NCI-H510A (cell line): ENCODE data around the gene EFCAB9.
"Not testable (repeated sequence)": the region's sequence is repeated elsewhere in the genome, so short reads cannot be mapped to it uniquely, and the experiment has no call there.

Source experiments
- DNase-seq: peaks from one replicate; lab custom pipeline; 2025; lab: John Stamatoyannopoulos, UW

EFCAB9 gene

DNA sequence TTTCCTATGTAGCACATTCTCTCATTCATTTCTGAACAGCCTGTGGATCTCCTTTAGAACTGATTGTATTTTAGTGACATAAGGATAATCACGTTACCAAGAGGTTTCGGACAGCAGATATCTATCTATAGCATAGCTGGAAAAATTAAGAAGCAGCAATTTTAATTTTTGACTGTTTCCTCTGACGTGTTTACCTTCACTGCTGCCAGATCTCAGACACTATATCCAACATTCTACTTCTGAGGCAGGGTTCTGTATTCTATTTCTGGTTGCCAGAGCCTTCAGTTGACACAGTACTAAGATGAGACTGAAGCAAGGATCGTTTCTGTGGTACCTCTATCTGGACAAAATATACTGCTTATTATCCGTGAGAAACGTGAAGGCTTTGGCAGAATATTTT lies at the start of gene EFCAB9:
Gene EFCAB9 (plus strand): TSS at position 301 of the 400 bp plus-strand sequence. CDS start 1 bp downstream, at position 302.
- DNase-seq, result no peak

DNA sequence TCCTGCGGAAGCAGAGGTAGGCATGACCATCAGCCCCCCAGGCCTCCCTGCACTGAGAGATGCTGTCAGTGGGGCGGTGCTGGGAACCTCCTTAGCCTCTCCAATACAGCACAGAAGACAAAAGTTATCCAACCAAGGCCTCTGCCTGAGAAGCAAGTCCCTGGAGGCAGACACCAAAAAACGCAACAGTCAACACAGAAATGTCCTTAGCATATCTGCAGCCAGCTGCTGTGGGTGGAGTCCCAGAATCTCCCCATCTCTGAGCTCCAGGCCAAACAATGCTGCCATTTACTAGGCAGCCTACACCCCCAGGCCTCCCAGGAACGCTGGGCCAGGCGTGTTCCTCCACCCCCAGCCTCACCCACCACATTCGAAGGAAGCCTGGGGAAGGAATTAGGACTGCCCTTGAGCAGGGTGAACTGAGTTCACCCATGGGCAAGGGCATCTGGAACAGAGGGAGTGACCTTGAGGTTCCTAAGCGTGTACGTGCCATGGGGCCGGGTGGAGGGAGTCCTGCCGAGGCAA lies 49.6 kb upstream of the EFCAB9 start:
- no peak for DNase-seq

DNA sequence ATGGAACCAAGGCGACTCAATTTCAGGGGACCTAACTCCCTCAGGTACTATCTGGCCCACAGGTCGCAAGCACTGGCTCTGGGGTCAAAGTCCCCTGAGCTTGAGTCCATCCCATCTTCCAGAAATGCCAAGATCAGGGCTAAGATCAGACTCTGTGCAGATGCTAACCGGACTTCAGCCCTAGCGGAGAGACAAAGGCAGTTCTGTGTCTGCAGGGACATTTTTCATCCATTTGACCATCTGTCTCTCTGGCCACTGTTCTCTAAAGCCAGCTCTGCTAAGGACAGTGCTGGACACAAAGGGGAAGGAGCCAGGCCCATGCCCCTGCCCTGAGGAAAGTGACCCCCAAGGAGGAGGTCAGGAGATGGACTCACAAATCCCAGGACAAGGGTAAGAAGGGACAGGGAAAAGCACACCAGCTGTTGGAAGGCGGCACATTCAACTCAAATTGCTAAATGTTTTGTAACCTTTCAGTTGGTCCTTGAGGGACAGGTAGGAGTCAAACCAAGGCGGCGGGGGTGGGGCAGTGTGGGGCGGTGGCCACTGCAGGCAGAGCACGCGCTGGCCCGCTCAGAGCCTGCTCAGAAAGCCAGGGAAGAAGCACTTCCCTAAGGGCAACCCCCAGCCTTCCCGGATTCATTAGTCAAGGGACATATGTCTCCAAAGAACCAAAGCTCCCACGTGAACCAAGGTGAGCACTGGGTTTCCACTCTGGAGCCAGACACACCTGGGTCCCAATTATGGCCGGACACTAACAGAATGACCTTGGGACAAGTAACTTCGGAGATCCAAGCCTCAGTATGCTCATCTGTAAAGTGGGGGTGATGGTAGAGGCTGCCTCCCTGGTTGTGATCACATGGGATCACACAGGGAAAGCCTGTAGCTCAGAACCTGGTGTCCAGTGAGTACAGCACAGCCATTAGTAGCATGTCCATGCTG lies 48.8 kb upstream of the EFCAB9 start:
- no peak for DNase-seq

GRCh38 chr5:172145870-172146747 lies 47.9 kb upstream of the EFCAB9 start:
- DNase-seq, result no peak

DNA sequence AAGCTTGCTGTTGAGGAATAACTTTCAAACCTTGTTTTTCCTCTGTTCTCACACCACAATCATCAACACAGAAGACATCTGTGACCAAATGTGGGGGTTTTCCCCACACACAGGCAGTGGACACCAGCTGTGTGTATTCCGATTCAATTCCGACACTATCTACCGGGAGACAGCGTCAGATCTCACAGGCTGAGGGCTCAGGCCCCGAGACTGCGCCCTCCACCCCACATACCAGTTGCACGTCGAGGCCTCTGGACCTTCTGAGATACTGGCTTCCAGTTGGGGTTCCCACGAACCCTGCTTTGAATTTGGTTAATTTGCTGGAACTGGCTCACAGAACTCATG lies 47.3 kb upstream of the EFCAB9 start:
- DNase-seq, result no peak

DNA sequence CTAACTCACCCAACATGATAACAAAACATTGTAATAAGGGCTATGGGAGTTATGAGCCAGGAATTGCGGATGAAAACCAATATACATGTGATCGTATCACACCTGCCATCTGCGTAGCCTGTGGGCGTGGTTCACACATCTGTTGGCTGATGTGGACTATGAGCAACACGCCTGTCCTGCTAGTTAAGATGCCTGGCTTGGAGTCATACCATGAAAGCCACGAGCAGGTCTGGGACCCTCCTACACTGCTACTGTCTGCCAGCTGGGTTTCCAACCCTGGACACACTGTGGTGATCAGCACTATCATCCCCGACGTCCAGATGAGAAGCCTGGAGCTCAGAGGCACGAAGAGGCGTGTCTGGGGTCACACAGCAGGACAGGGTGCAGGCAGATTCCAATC lies 46.1 kb upstream of the EFCAB9 start:
- DNase-seq, result no peak

DNA sequence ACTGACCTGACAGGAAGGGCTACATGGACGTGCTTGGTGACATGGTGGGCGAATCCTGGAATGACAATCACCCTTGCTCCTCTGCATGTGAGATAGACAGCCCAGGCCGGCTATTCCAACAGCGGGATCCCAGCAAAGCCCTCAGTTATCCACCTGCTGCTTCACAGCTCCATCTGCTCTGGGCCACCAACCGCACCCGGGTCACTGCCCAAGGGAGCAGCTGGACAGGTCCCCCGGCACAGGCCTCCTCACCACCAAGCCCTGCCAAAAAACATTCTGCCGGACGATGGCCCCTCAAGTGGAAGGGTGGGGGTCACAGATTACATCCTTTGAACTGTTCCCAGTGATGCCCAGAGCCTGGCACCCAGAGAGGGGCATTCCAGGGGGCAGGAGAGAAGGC lies 45.6 kb upstream of the EFCAB9 start:
- DNase-seq, result no peak

- DNase-seq, result no peak
Observed at GRCh38 chr5:172149073-172149472, 44.9 kb upstream of the EFCAB9 start.

DNA sequence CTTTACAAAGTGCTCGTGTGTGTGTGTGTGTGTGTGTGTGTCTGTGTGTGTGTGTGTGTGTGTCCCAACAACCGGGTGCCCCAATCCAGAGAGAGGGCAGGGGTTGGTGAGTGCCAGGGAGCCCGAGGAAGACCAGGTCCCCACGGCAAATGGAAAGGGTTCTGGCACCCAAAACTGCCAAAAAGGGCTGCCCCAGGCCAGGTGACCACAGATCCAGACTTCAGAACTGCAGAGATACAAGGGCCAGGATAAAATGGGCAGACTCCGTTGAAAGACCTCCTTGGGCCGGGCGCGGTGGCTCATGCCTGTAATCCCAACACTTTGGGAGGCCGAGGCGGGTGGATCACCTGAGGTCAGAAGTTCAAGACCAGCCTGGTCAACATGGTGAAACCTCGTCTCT lies 44.5 kb upstream of the EFCAB9 start:
- DNase-seq, result not testable (repeated sequence)

GRCh38 chr5:172150514-172151425 lies 43.2 kb upstream of the EFCAB9 start:
- DNase-seq, result no peak

DNA sequence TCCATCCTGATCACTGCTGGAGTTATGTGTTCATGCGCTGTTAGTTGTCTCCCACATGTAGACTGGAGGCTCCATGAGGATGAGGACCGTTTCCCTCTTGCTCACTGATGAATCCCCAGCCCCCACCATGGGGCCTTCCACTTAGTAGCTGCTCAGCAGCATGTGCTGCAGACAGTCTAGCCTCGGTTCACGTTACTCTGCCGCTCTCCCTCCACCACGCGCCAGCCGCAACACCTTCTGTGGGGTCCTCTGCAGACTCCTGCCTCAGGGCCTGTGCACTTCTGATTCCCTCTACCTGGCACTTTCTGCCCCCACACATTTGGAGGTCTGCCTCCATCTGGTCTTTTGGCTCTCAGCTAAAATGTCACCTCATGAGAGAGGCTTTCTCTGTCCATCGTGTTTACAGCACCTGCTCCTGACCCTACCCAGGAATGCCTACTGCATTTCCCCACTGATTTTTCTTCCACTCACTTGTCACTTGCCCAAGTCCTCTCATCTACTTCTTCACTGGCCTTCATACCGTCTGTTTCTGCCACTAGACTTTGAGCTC lies 42.2 kb upstream of the EFCAB9 start:
- no peak for DNase-seq

GRCh38 chr5:172153695-172154094 lies 40.3 kb upstream of the EFCAB9 start:
- no peak for DNase-seq

- not testable (repeated sequence) for DNase-seq
Observed at GRCh38 chr5:172155101-172155500, 38.9 kb upstream of the EFCAB9 start.

DNA sequence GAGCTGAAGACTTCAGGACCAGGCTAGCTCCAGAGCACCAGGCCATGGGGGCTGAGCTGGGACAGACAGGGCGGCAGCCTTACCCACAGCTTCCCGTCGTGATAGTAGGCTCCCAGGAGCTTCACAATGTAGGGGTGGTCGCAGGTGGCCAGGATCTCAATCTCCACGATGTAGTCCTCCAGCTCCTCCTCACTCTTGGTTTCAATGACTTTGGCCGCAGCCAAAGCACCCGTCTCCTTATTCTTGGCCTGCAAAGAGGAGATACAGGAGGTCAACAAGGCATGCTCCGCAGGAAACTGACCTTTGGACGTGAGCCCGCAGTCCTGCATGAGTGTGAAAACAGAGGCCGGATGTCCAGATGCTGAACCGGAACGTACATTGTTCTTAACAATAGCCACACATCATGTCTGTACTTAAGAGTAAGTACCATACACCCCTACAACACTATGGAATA lies 37.4 kb upstream of the EFCAB9 start:
- no peak for DNase-seq

- no peak for DNase-seq
Observed at GRCh38 chr5:172159016-172159415, 35.0 kb upstream of the EFCAB9 start.

- no peak for DNase-seq
Observed at GRCh38 chr5:172160506-172160905, 33.5 kb upstream of the EFCAB9 start.

DNA sequence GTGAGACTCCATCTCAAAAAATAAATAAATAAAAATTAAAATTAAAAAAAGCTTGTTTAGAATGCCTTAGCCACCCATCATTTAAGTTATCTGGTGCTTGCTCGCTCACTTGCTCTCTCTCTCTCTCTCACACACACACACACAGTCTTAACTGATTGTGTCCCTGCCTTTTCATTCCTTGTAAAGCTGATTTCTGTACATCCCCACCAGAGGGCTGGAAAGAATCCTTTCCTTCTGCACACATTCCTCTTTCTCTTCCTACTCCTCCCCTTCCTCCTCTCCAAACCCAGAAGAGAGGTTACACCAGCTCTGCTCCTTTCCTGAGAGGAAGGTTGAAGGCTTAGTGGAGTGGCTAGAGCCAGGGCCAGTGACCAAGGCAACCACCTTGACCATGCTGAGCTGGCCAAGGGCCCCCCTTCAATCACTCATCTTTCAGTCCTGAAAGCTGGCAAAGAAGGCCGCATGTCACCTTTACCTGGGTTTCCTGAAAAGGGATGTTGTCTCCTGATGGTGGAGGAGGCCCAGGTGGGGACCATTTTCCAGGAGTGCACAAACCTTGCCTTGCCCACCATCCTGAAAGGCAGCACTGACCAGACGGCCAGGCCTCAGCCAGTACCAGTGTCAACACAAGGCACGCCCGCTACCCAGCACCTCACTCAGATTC lies 31.5 kb upstream of the EFCAB9 start:
- DNase-seq, result no peak

- DNase-seq, result no peak
Observed at GRCh38 chr5:172162987-172163343, 31.0 kb upstream of the EFCAB9 start.

DNA sequence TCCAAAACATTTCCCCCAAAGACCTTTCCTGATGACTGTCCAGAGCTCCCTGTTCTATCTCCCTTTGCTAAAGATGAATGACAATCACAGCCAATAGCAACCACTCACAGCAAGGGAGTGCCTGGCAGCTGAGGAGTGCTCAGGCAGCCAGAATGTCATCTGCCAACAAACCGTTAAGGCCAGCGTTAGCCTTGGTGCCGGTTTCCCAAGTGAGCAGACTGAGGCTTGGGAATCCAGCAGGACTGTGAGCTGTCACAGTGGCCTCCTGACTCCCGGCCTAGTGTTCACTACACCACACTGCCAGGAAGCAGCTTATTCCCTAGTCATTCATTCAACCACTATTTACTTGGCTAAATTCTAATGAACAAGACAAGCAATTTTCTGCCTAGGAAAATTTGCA lies 30.6 kb upstream of the EFCAB9 start:
- no peak for DNase-seq

- no peak for DNase-seq
Observed at GRCh38 chr5:172164769-172165212, 29.2 kb upstream of the EFCAB9 start.

DNA sequence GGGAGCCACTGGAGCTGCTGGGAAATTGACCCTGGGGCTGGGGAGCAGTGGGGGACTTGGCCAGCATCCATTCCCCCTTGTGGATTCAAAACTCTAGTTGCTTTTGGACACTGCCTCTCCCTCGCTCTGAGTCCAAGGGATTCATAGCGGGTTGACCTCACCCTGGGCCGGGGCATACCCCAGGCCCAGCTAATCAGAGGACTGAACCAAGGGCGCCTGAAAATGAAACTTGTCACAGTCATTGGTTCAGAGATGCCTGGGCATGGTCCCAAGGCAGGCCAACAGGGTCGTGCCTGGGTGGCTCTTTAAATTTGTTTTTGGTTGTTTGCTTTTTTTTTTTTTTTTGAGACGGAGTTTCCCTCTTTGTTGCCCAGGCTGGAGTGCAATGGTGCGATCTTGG lies 28.5 kb upstream of the EFCAB9 start:
- no peak for DNase-seq
